ENCODE results near the gene ARMCX6.

GRCh38 chrX:101605728-101606127 lies 12.1 kb downstream of the ARMCX6 start:
- no peak for TF ChIP-seq CTCF (IDR thresholded peaks at IDR 0.05)
- no peak for TF ChIP-seq GABPA (IDR thresholded peaks at IDR 0.05; ENCODE audit: low read depth)
- no peak for TF ChIP-seq FOXJ3 (CRISPR knock-in tag; IDR thresholded peaks at IDR 0.05)
- no peak for TF ChIP-seq MAX (IDR thresholded peaks at IDR 0.05; ENCODE audit: low read depth)
- no peak for TF ChIP-seq ZBTB33 (IDR thresholded peaks at IDR 0.05; ENCODE audit: borderline replicate concordance, low read depth)
- TF ChIP-seq RAD21 (IDR thresholded peaks at IDR 0.05; ENCODE audit: low read length) = no peak
- no peak for TF ChIP-seq MEF2A (IDR thresholded peaks at IDR 0.05; ENCODE audit: borderline replicate concordance, low read depth)

Measured in SK-N-SH (cell line).